WTC11 (cell line): ENCODE measurements around the gene STK32C. TPM values are rescaled to one million over a fixed set of nuclear protein-coding genes. Genes with fewer than 3 reads are reported as not detected.

Source experiments
- ATAC-seq: fragments of 200-7000 bp; cut with Tn5 transposase; 2 replicates; pipeline ENCODE4 v1.10.0; 2021; ENCODE audit warnings: mild to moderate bottlenecking, moderate library complexity
- CTCF ChIA-PET: fragments of 300-600 bp; sonication (Branson Sonifier 250); formaldehyde crosslinking; loops from one replicate; lab custom pipeline; 2021; ENCODE audit warnings: antibody characterized with exemption; lab: Charles Lee
- POLR2A ChIA-PET: fragments of 350-600 bp; sonication (Branson Sonifier 250); formaldehyde crosslinking; loops from one replicate; lab custom pipeline; 2021; ENCODE audit warnings: antibody characterized with exemption; lab: Charles Lee
- DNase-seq: peaks from one replicate; pipeline ENCODE4 v3.0.0; 2021; ENCODE audit warnings: low spot score
- H3K27ac Mint-ChIP-seq: 2 replicates; pipeline ENCODE4 v1.8.0; 2021; ENCODE audit warnings: mixed read lengths
- H3K27me3 Mint-ChIP-seq: 2 replicates; pipeline ENCODE4 v1.8.0; 2021; ENCODE audit warnings: low read depth, mild to moderate bottlenecking, moderate library complexity, mixed read lengths
- H3K36me3 Mint-ChIP-seq: 2 replicates; pipeline ENCODE4 v1.8.0; 2021; ENCODE audit warnings: mixed read lengths
- H3K4me1 Mint-ChIP-seq: 2 replicates; pipeline ENCODE4 v1.8.0; 2022; ENCODE audit warnings: mixed read lengths
- H3K4me3 Mint-ChIP-seq: 2 replicates; pipeline ENCODE4 v1.8.0; 2021; ENCODE audit warnings: mild to moderate bottlenecking, moderate library complexity, mixed read lengths
- H3K9me3 Mint-ChIP-seq: 2 replicates; pipeline ENCODE4 v1.8.0; 2021; ENCODE audit warnings: mixed read lengths
- ATF1 ChIP-seq: sonication (generic); formaldehyde crosslinking; IDR thresholded peaks from 2 replicates; pipeline ENCODE4 v1.8.1; 2023; ENCODE audit warnings: mild to moderate bottlenecking, moderate library complexity, missing genetic modification reagents
- ATF3 ChIP-seq: sonication (generic); formaldehyde crosslinking; conservative IDR thresholded peaks from 2 replicates; pipeline ENCODE4 v1.8.1; 2022; ENCODE audit warnings: mild to moderate bottlenecking, missing genetic modification reagents
- CBFB ChIP-seq: sonication (generic); formaldehyde crosslinking; IDR thresholded peaks from 2 replicates; pipeline ENCODE4 v1.8.1; 2022; ENCODE audit warnings: mild to moderate bottlenecking, low read depth, missing genetic modification reagents
- FOXJ3 ChIP-seq: sonication (generic); formaldehyde crosslinking; IDR thresholded peaks from 2 replicates; pipeline ENCODE4 v1.9.0; 2021; ENCODE audit warnings: missing genetic modification reagents, mild to moderate bottlenecking, borderline replicate concordance
- HMGA2 ChIP-seq: fragments of 250-450 bp; sonication (Bioruptor Pico); IDR thresholded peaks from 2 replicates; pipeline ENCODE4 v1.4.0; 2021; ENCODE audit warnings: mild to moderate bottlenecking, moderate library complexity
- MXD4 ChIP-seq: fragments of 250-450 bp; sonication (Bioruptor Pico); IDR thresholded peaks from 2 replicates; pipeline ENCODE4 v1.8.0; 2021; ENCODE audit warnings: mild to moderate bottlenecking, moderate library complexity, borderline replicate concordance
- NFYB ChIP-seq: sonication (generic); formaldehyde crosslinking; conservative IDR thresholded peaks from 2 replicates; pipeline ENCODE4 v1.8.0; 2022; ENCODE audit warnings: low read depth, missing genetic modification reagents
- NR1H2 ChIP-seq: sonication (generic); formaldehyde crosslinking; IDR thresholded peaks from 2 replicates; pipeline ENCODE4 v1.9.0; 2021; ENCODE audit warnings: mild to moderate bottlenecking, moderate library complexity, missing genetic modification reagents
- PRDM15 ChIP-seq: sonication (generic); formaldehyde crosslinking; IDR thresholded peaks from 2 replicates; pipeline ENCODE4 v1.8.0; 2022; ENCODE audit warnings: missing genetic modification reagents
- SOX15 ChIP-seq: fragments of 250-450 bp; sonication (Bioruptor Pico); IDR thresholded peaks from 2 replicates; pipeline ENCODE4 v1.9.0; 2021; ENCODE audit warnings: mild to moderate bottlenecking
- ZNF138 ChIP-seq: sonication (generic); formaldehyde crosslinking; conservative IDR thresholded peaks from 2 replicates; pipeline ENCODE4 v1.8.1; 2022; ENCODE audit warnings: mild to moderate bottlenecking, moderate library complexity, missing genetic modification reagents
- ZNF232 ChIP-seq: sonication (generic); formaldehyde crosslinking; IDR thresholded peaks from 2 replicates; pipeline ENCODE4 v1.8.0; 2022; ENCODE audit warnings: mild to moderate bottlenecking, missing genetic modification reagents
- ZNF263 ChIP-seq: sonication (generic); formaldehyde crosslinking; IDR thresholded peaks from 2 replicates; pipeline ENCODE4 v1.8.1; 2022; ENCODE audit warnings: low read depth, mild to moderate bottlenecking, moderate library complexity, missing genetic modification reagents
- ZNF317 ChIP-seq: sonication (generic); formaldehyde crosslinking; IDR thresholded peaks from 2 replicates; pipeline ENCODE4 v1.8.1; 2023; ENCODE audit warnings: low read depth, mild to moderate bottlenecking, moderate library complexity, missing genetic modification reagents, borderline replicate concordance
- ZNF396 ChIP-seq: fragments of 250-450 bp; sonication (Bioruptor Pico); IDR thresholded peaks from 2 replicates; pipeline ENCODE4 v1.8.0; 2021; ENCODE audit warnings: mild to moderate bottlenecking, moderate library complexity, borderline replicate concordance
- ZNF512 ChIP-seq: sonication (generic); formaldehyde crosslinking; IDR thresholded peaks from 2 replicates; pipeline ENCODE4 v1.8.1; 2022; ENCODE audit warnings: missing genetic modification reagents, borderline replicate concordance
- total RNA-seq: library from RNA; stranded (reverse); gene quantifications from 3 replicates; pipeline ENCODE4 v1.2.3, GENCODE V29; 2021
- TF ChIP-seq, protein P1 (sequence below): fragments of 250-450 bp; sonication (Bioruptor Pico); IDR thresholded peaks from 2 replicates; pipeline ENCODE4 v1.9.0; 2021; ENCODE audit warnings: mild to moderate bottlenecking
- TF ChIP-seq, protein P2 (sequence below): fragments of 250-450 bp; sonication (Bioruptor Pico); IDR thresholded peaks from 2 replicates; pipeline ENCODE4 v1.8.0; 2021; ENCODE audit warnings: mild to moderate bottlenecking
- TF ChIP-seq, protein P3 (sequence below): sonication (generic); formaldehyde crosslinking; IDR thresholded peaks from 2 replicates; pipeline ENCODE4 v1.8.1; 2023; ENCODE audit warnings: mild to moderate bottlenecking, moderate library complexity, missing genetic modification reagents
- TF ChIP-seq, protein P4 (sequence below): fragments of 250-450 bp; sonication (Bioruptor Pico); conservative IDR thresholded peaks from 2 replicates; pipeline ENCODE4 v1.9.0; 2021; ENCODE audit warnings: mild to moderate bottlenecking
- TF ChIP-seq, protein P5 (sequence below): sonication (generic); formaldehyde crosslinking; IDR thresholded peaks from 2 replicates; pipeline ENCODE4 v1.8.1; 2023; ENCODE audit warnings: mild to moderate bottlenecking, missing genetic modification reagents, moderate library complexity

The STK32C gene
- total RNA-seq, 1 experiment from 2014 or later: 20.7 TPM

DNA sequence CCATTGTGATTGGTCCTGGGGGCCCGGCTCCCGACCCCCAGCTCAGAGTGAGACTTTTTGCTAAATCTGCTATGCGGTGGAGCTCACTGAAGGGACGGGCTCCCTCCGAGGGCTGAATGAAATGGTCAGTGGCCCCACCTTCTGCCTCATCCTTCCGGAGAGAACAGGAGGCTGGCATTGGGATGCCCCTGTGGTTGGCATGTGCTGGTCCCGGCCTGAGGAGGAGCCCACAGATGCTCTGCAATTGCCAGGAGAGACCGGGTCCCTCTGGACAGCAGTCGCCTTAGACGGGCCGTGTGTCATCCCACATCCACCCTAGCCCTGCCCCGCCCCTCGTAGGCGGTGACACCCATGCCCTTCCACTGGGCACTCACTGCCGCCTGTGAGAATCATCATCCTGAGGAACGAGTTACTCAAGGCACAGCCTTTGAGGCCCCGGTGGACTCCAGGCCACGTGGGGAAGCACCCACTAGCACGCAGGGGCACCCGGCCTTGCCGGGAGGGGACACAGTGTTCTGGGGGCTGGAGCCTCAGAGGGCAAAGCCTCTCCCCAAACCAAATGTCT lies 142.3 kb downstream of the STK32C start (continued):
- TF ChIP-seq, protein P1, sequence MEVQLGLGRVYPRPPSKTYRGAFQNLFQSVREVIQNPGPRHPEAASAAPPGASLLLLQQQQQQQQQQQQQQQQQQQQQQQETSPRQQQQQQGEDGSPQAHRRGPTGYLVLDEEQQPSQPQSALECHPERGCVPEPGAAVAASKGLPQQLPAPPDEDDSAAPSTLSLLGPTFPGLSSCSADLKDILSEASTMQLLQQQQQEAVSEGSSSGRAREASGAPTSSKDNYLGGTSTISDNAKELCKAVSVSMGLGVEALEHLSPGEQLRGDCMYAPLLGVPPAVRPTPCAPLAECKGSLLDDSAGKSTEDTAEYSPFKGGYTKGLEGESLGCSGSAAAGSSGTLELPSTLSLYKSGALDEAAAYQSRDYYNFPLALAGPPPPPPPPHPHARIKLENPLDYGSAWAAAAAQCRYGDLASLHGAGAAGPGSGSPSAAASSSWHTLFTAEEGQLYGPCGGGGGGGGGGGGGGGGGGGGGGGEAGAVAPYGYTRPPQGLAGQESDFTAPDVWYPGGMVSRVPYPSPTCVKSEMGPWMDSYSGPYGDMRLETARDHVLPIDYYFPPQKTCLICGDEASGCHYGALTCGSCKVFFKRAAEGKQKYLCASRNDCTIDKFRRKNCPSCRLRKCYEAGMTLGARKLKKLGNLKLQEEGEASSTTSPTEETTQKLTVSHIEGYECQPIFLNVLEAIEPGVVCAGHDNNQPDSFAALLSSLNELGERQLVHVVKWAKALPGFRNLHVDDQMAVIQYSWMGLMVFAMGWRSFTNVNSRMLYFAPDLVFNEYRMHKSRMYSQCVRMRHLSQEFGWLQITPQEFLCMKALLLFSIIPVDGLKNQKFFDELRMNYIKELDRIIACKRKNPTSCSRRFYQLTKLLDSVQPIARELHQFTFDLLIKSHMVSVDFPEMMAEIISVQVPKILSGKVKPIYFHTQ: no peak
- TF ChIP-seq ZNF232 (CRISPR knock-in tag): no peak
- TF ChIP-seq, protein P2, sequence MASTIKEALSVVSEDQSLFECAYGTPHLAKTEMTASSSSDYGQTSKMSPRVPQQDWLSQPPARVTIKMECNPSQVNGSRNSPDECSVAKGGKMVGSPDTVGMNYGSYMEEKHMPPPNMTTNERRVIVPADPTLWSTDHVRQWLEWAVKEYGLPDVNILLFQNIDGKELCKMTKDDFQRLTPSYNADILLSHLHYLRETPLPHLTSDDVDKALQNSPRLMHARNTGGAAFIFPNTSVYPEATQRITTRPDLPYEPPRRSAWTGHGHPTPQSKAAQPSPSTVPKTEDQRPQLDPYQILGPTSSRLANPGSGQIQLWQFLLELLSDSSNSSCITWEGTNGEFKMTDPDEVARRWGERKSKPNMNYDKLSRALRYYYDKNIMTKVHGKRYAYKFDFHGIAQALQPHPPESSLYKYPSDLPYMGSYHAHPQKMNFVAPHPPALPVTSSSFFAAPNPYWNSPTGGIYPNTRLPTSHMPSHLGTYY: no peak

DNA sequence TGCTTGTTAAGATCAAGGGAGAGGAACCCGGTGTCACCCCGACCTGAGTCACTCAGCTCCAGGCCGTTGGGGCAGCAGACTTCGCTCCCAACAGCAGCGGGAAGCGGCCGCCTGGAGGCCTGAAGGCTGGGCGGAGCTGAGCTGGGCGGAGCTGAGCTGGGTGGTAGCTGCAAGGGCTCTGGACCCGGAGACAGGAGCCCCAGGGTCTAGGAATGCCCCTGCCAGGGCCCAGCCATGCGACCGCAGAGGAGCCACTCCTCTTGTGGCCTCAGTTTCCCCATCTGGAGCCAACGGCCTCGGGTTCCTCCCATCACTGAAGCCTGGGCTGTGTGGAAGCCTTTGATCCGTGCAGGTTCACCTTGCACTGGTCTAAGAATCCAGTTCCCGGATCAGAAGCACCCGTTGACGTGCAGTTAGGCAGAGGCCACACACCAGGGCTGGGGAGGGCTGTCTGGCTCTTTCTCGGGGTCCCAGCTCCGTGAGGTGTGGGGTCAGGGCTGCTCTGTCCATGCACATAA lies 142.9 kb downstream of the STK32C start:
- H3K4me1 Mint-ChIP-seq: peaks cover 17% of the 10 kb centered on the region
- POLR2A ChIA-PET: no interaction called here
- ATAC-seq: peak; percentile 51
- TF ChIP-seq FOXJ3 (CRISPR knock-in tag) (no peak), ZNF317 (CRISPR knock-in tag) (no peak), NR1H2 (CRISPR knock-in tag) (no peak), ZNF263 (no peak), ZNF138 (CRISPR knock-in tag) (no peak), ZNF512 (CRISPR knock-in tag) (no peak), NFYB (no peak), ZNF232 (CRISPR knock-in tag) (no peak), ATF1 (no peak), HMGA2 (CRISPR knock-in tag) (no peak), MXD4 (CRISPR knock-in tag) (no peak), SOX15 (CRISPR knock-in tag) (no peak), CBFB (CRISPR knock-in tag) (no peak), ZNF396 (CRISPR knock-in tag) (no peak), PRDM15 (no peak), ATF3 (no peak)
- TF ChIP-seq, protein P3, sequence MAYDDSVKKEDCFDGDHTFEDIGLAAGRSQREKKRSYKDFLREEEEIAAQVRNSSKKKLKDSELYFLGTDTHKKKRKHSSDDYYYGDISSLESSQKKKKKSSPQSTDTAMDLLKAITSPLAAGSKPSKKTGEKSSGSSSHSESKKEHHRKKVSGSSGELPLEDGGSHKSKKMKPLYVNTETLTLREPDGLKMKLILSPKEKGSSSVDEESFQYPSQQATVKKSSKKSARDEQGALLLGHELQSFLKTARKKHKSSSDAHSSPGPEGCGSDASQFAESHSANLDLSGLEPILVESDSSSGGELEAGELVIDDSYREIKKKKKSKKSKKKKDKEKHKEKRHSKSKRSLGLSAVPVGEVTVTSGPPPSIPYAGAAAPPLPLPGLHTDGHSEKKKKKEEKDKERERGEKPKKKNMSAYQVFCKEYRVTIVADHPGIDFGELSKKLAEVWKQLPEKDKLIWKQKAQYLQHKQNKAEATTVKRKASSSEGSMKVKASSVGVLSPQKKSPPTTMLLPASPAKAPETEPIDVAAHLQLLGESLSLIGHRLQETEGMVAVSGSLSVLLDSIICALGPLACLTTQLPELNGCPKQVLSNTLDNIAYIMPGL (CRISPR knock-in tag): no peak
- TF ChIP-seq, protein P4, sequence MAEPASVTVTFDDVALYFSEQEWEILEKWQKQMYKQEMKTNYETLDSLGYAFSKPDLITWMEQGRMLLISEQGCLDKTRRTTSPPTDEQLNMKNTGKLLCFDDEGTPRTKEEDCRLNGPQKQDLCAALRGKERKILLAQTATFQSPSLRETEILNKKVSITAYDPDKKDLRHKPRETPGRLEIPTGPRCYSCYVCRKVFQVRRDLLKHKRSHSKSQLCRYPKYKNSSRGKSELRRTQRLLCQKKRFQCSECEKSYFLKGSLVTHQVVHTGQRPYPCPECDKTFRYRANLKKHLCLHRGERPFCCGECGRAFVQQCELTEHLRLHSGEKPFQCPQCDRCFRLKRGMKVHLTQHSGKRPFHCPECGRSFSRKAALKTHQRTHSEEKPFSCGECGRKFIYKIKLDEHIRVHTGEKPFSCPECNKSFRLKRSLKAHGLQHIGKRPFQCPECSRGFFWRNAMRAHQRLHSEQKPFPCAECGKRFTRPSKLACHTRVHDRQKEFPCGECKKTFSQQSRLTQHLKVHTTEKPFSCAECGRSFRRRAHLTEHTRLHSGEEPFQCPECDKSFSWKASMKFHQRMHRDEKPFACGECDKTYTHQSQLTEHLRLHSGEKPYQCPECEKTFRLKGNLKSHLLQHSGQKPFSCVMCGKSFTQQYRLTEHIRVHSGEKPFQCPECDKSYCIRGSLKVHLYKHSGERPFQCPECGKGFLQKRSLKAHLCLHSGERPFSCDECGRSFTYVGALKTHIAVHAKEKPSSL (CRISPR knock-in tag): no peak
- TF ChIP-seq, protein P5, sequence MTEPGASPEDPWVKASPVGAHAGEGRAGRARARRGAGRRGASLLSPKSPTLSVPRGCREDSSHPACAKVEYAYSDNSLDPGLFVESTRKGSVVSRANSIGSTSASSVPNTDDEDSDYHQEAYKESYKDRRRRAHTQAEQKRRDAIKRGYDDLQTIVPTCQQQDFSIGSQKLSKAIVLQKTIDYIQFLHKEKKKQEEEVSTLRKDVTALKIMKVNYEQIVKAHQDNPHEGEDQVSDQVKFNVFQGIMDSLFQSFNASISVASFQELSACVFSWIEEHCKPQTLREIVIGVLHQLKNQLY: no peak

More for the DNA sequence above, 142.9 kb downstream of the STK32C start:
- CTCF ChIA-PET: interaction anchor here (1.4 to 1.6 kb wide), 2 partner anchors 11 to 12 kb away, joined by 4 read pairs; no protein-coding TSS in a partner anchor
- H3K27ac Mint-ChIP-seq: no peak overlapping the region
- no peak overlapping the region for H3K4me3 Mint-ChIP-seq
- H3K9me3 Mint-ChIP-seq: no peaks in the 10 kb centered on the region
- no peaks in the 10 kb centered on the region for H3K27me3 Mint-ChIP-seq
- DNase-seq: no peak
- no peaks in the 10 kb centered on the region for H3K36me3 Mint-ChIP-seq
